GM12892 (cell line): ENCODE data around the gene METTL22.

Experiments used
- POLR2A ChIP-seq: IDR thresholded peaks from 2 replicates; pipeline ENCODE4 v1.6.1; 2011; ENCODE audit warnings: low read depth, low read length, control low read depth
- POLR2AphosphoS5 ChIP-seq: IDR thresholded peaks from 2 replicates; pipeline ENCODE4 v1.6.1; 2011; ENCODE audit warnings: low read depth, low read length, control low read depth
- TAF1 ChIP-seq: IDR thresholded peaks from 2 replicates; pipeline ENCODE4 v1.6.1; 2011; ENCODE audit warnings: low read depth, mild to moderate bottlenecking, control low read depth, low read length, borderline replicate concordance

DNA sequence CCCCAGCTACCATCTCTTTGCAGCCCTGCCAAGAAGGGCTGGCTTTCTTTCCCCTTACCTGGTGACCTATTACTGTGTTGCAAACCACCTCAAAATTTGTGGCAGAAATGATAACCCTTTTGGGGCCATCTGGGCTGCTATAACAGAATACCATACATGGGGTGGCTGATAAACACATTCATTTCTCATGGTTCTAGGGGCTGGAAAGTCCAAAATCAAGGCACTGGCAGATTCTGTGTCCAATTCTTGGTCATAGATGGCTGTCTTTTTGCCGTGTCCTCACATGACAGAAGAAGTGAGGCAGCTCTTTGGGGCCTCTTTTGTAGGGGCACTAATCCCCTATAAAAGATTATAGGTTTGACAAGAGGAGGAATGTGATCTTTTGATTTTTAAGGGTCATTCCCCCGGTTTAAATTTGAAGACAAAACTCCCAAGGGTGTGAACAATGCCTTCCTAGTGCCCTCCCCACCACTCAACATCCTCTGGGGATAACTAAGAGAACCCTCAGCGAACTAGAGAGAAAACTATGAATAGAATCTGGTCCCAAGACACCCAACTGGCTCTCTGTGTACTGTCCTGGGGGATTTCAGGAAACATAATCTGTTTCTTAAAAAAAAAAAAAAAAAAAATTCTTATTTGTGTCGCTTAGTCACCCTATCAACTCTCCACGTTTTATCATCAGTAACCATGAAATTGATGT is 1.7 kb upstream of the METTL22 start:
- TF ChIP-seq POLR2A (no peak), POLR2AphosphoS5 (no peak), TAF1 (no peak)
